Measurements from ENCODE around the gene CFAP65. TPM values are rescaled to one million over a fixed set of nuclear protein-coding genes. Genes with fewer than 3 reads are reported as not detected.

The CFAP65 gene
- total and polyA plus RNA-seq, 2 of the 13 experiments (the other 11 are each of a cell fraction or from before 2014, with no cell fraction given) = 0.05 TPM; not detected in 1

DNA sequence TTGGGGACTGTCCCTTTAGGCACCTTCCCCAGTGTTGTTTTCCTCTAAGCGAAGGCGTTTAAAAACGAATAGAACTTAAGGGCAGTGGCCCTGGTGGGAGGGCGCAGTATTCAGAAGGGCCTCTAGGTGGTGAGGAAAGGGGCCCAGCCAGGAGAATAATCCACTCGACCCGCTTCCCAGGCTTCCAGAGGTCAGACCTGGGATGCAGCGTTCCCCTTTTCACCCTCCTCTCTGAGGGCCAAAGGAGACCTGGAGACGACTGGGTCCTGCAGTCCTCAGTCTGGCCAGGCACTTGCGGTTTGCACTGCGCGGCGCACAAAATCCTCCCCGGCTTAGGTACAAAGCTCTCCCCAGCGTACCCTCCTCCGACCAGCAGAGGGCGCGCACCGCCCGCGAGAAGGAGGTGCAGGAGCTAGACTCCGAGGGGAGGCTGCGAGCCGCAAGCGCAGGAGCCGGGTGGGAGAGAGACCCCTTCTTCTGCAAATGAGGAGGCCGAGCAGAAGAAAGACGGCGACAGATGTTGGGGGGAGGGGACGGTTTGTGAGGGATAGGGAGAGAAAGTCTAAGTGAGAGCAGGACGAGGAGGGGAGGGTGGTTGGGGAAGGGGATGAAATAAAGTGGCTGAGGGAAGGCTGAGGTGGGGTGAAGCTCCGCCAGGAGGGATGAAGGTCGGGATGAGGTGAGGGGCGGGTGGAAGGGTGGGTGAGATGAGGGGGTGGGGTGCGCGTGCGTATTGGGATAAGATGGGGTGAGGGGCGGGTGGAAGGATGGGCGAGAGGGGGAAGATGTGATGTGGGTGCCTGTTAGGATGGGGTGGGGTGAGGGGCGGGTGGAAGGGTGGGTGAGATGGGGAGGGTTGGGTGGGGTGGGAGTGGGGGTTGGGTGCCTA lies 61.2 kb downstream of the CFAP65 start (continued):
- peak; percentile 82 for TF ChIP-seq STAG1 (CRISPR knock-in tag; IDR thresholded peaks at IDR 0.05)
- TF ChIP-seq ARHGAP35 (CRISPR knock-in tag; IDR thresholded peaks at IDR 0.05; ENCODE audit: borderline replicate concordance) = 0 out of 2 replicates have a peak, but pooled peaks have one; percentile 34
- no peak for TF ChIP-seq ZNF10 (CRISPR knock-in tag; IDR thresholded peaks at IDR 0.05; ENCODE audit: borderline replicate concordance, low read depth)
- no peak for TF ChIP-seq PREB (CRISPR knock-in tag; IDR thresholded peaks at IDR 0.05)
- TF ChIP-seq ZNF850 (CRISPR knock-in tag; conservative IDR thresholded peaks at IDR 0.05) = no peak
- TF ChIP-seq ZMAT5 (CRISPR knock-in tag; IDR thresholded peaks at IDR 0.05; ENCODE audit: borderline replicate concordance, low read depth) = no peak
- TF ChIP-seq ZSCAN12 (CRISPR knock-in tag; IDR thresholded peaks at IDR 0.05) = no peak
- peak; percentile 27; the same call in 1 of the 2 replicates for TF ChIP-seq EZH2 (conservative IDR thresholded peaks at IDR 0.05; ENCODE audit: low read depth, low read length)
- TF ChIP-seq ZNF781 (CRISPR knock-in tag; IDR thresholded peaks at IDR 0.05; ENCODE audit: borderline replicate concordance, not compliant biosample characterization) = no peak
- peak; percentile 92 for TF ChIP-seq RAD21 (CRISPR knock-in tag; IDR thresholded peaks at IDR 0.05)
- TF ChIP-seq ZNF337 (CRISPR knock-in tag; IDR thresholded peaks at IDR 0.05; ENCODE audit: borderline replicate concordance, low read depth) = no peak
- peak; percentile 58 for TF ChIP-seq ASH2L (IDR thresholded peaks at IDR 0.05; ENCODE audit: insufficient read length, low read depth, low read length)
- TF ChIP-seq ZEB1 (IDR thresholded peaks at IDR 0.05; ENCODE audit: insufficient replicate concordance, low read depth) = no peak
- no peak for TF ChIP-seq ZNF260 (CRISPR knock-in tag; IDR thresholded peaks at IDR 0.05; ENCODE audit: borderline replicate concordance, low read depth)
- TF ChIP-seq MAZ (IDR thresholded peaks at IDR 0.05; ENCODE audit: borderline replicate concordance, low read depth, low read length) = 0 out of 2 replicates have a peak, but pooled peaks have one; percentile 56
- TF ChIP-seq MAZ (CRISPR knock-in tag; IDR thresholded peaks at IDR 0.05; ENCODE audit: low read depth) = no peak; the same call in 1 of the 2 replicates
- no peak for TF ChIP-seq ZNF530 (CRISPR knock-in tag; IDR thresholded peaks at IDR 0.05; ENCODE audit: low read depth)
- TF ChIP-seq TEAD2 (CRISPR knock-in tag; IDR thresholded peaks at IDR 0.05) = no peak
- TF ChIP-seq, protein P1, sequence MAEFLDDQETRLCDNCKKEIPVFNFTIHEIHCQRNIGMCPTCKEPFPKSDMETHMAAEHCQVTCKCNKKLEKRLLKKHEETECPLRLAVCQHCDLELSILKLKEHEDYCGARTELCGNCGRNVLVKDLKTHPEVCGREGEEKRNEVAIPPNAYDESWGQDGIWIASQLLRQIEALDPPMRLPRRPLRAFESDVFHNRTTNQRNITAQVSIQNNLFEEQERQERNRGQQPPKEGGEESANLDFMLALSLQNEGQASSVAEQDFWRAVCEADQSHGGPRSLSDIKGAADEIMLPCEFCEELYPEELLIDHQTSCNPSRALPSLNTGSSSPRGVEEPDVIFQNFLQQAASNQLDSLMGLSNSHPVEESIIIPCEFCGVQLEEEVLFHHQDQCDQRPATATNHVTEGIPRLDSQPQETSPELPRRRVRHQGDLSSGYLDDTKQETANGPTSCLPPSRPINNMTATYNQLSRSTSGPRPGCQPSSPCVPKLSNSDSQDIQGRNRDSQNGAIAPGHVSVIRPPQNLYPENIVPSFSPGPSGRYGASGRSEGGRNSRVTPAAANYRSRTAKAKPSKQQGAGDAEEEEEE (CRISPR knock-in tag; IDR thresholded peaks at IDR 0.05; ENCODE audit: borderline replicate concordance) = no peak
- TF ChIP-seq ZNF879 (CRISPR knock-in tag; IDR thresholded peaks at IDR 0.05) = no peak
- TF ChIP-seq HHEX (CRISPR knock-in tag; IDR thresholded peaks at IDR 0.05) = no peak
- no peak for TF ChIP-seq AHR (CRISPR knock-in tag; IDR thresholded peaks at IDR 0.05)
- no peak for TF ChIP-seq CREBL2 (CRISPR knock-in tag; IDR thresholded peaks at IDR 0.05; ENCODE audit: borderline replicate concordance)
- TF ChIP-seq MED8 (CRISPR knock-in tag; IDR thresholded peaks at IDR 0.05; ENCODE audit: insufficient replicate concordance) = no peak
- peak; percentile 33; the same call in 1 of the 2 replicates for TF ChIP-seq GATAD2A (CRISPR knock-in tag; IDR thresholded peaks at IDR 0.05)

Measured in HepG2 (cell line).